ENCODE measurements around the gene CYP2U1.

DNA sequence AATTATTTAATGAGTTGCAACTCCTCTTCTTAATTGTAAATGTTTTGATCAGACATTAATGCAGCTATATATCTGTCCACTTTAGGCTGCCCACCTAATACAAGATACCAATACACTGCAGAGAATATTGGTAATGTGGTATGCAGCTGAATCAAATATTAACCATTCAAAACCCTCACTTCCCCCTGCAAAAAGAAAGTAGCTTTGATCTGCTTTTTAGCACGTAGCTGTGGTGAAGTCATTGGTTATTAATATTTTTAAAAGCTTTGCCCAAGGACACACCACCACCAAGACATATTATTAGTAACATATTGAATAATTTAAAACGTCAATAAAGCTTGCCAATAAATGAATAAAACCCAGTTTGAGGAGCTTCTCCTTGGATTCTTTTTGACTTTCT, 28.6 kb upstream of the CYP2U1 start:
- TF ChIP-seq, protein P1, sequence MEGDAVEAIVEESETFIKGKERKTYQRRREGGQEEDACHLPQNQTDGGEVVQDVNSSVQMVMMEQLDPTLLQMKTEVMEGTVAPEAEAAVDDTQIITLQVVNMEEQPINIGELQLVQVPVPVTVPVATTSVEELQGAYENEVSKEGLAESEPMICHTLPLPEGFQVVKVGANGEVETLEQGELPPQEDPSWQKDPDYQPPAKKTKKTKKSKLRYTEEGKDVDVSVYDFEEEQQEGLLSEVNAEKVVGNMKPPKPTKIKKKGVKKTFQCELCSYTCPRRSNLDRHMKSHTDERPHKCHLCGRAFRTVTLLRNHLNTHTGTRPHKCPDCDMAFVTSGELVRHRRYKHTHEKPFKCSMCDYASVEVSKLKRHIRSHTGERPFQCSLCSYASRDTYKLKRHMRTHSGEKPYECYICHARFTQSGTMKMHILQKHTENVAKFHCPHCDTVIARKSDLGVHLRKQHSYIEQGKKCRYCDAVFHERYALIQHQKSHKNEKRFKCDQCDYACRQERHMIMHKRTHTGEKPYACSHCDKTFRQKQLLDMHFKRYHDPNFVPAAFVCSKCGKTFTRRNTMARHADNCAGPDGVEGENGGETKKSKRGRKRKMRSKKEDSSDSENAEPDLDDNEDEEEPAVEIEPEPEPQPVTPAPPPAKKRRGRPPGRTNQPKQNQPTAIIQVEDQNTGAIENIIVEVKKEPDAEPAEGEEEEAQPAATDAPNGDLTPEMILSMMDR (conservative IDR thresholded peaks at IDR 0.05; ENCODE audit: low read length): no peak
- TF ChIP-seq EZH2phosphoT487 (IDR thresholded peaks at IDR 0.05; ENCODE audit: borderline replicate concordance, low read depth, low read length): no peak

All from OCI-LY7 (cell line).